GM23338 (cell line): ENCODE results near the gene PTTG1IP. TPM values are rescaled to one million over a fixed set of nuclear protein-coding genes. Genes with fewer than 3 reads are reported as not detected.

Experiments used
- ATAC-seq: fragments of 200-7000 bp; cut with Tn5 transposase; 3 replicates; pipeline ENCODE4 v1.9.1; 2020
- DNase-seq: peaks from one replicate; pipeline ENCODE4 v3.0.0-alpha.2; 2015; ENCODE audit warnings: low spot score
- H2AFZ ChIP-seq: fragments of 200-600 bp; sonication (generic); 2 replicates; pipeline ENCODE4 v1.8.0; 2016; ENCODE audit warnings: antibody characterized with exemption, mild to moderate bottlenecking, moderate library complexity
- H3F3A ChIP-seq: fragments of 200-600 bp; sonication (generic); replicated peaks from 2 replicates; pipeline ENCODE4 v1.8.0; 2017; ENCODE audit warnings: antibody characterized with exemption, mixed run types, low read depth
- H3K27ac ChIP-seq: fragments of 200-600 bp; sonication (generic); 2 replicates; pipeline ENCODE4 v1.6.1; 2016; ENCODE audit warnings: low read depth
- H3K27me3 ChIP-seq: fragments of 200-600 bp; sonication (generic); 2 replicates; pipeline ENCODE4 v1.8.0; 2016; ENCODE audit warnings: mild to moderate bottlenecking, mixed run types, moderate library complexity; ENCODE audit not compliant: insufficient read depth
- H3K36me3 ChIP-seq: fragments of 200-600 bp; sonication (generic); 2 replicates; pipeline ENCODE4 v1.8.0; 2016; ENCODE audit warnings: mild to moderate bottlenecking; ENCODE audit not compliant: insufficient read depth
- H3K4me1 ChIP-seq: fragments of 200-600 bp; sonication (generic); 2 replicates; pipeline ENCODE4 v1.8.0; 2016; ENCODE audit warnings: mild to moderate bottlenecking, moderate library complexity; ENCODE audit not compliant: insufficient read depth
- H3K4me2 ChIP-seq: fragments of 200-600 bp; sonication (generic); 2 replicates; pipeline ENCODE4 v1.7.1; 2017; ENCODE audit warnings: mixed run types
- H3K4me3 ChIP-seq: fragments of 200-600 bp; sonication (generic); 2 replicates; pipeline ENCODE4 v1.6.1; 2016; ENCODE audit warnings: mixed run types
- H3K79me2 ChIP-seq: fragments of 200-600 bp; sonication (generic); replicated peaks from 2 replicates; pipeline ENCODE4 v1.8.0; 2017; ENCODE audit warnings: mild to moderate bottlenecking; ENCODE audit not compliant: insufficient read depth
- H3K9me2 ChIP-seq: fragments of 200-600 bp; sonication (generic); 2 replicates; pipeline ENCODE4 v1.8.0; 2017; ENCODE audit not compliant: insufficient read depth
- H4K20me1 ChIP-seq: fragments of 200-600 bp; sonication (generic); replicated peaks from 2 replicates; pipeline ENCODE4 v1.8.0; 2017; ENCODE audit warnings: mild to moderate bottlenecking; ENCODE audit not compliant: insufficient read depth
- H3K27ac Mint-ChIP-seq: 2 replicates; pipeline ENCODE4 v1.8.0; 2020; ENCODE audit warnings: inconsistent platforms, mild to moderate bottlenecking, moderate library complexity, mixed read lengths
- H3K27me3 Mint-ChIP-seq: 3 replicates; pipeline ENCODE4 v1.8.0; 2022; ENCODE audit warnings: low read depth, mild to moderate bottlenecking, moderate library complexity, mixed read lengths, inconsistent platforms; ENCODE audit not compliant: insufficient read depth, poor library complexity
- H3K36me3 Mint-ChIP-seq: 3 replicates; pipeline ENCODE4 v1.8.0; 2021; ENCODE audit warnings: low read depth, mild to moderate bottlenecking, inconsistent platforms, moderate library complexity, mixed read lengths
- H3K4me1 Mint-ChIP-seq: 3 replicates; pipeline ENCODE4 v1.8.0; 2020; ENCODE audit warnings: mild to moderate bottlenecking, inconsistent platforms, mixed read lengths
- H3K4me3 Mint-ChIP-seq: 3 replicates; pipeline ENCODE4 v1.8.0; 2021; ENCODE audit warnings: moderate library complexity, mild to moderate bottlenecking, inconsistent platforms, mixed read lengths
- H3K9me3 Mint-ChIP-seq: 3 replicates; pipeline ENCODE4 v1.8.0; 2020; ENCODE audit warnings: moderate library complexity, mild to moderate bottlenecking, inconsistent platforms, mixed read lengths
- CREB1 ChIP-seq: fragments of 250-450 bp; sonication (Bioruptor Pico); IDR thresholded peaks from 2 replicates; pipeline ENCODE4 v1.5.0; 2020; ENCODE audit warnings: low read depth, mild to moderate bottlenecking, moderate library complexity
- CTCF ChIP-seq, 2 experiments: fragments of 200-600 bp in 1 of 2; sonication (generic) in 1 of 2; conservative IDR thresholded peaks; 2 replicates each; pipeline versions ENCODE4 v1.5.1 to v1.6.1; 2016 to 2017; ENCODE audit warnings: antibody characterized with exemption in 2 of 2, low read depth in 2 of 2, mild to moderate bottlenecking in 2 of 2, moderate library complexity in 1 of 2
- ETS1 ChIP-seq: IDR thresholded peaks from 2 replicates; pipeline ENCODE4 v1.6.1; 2016; ENCODE audit warnings: antibody characterized with exemption
- JUNB ChIP-seq: IDR thresholded peaks from one replicate; pipeline ENCODE4 v1.6.1; 2016; ENCODE audit warnings: antibody characterized with exemption; ENCODE audit not compliant: unreplicated experiment
- NANOG ChIP-seq: IDR thresholded peaks from 2 replicates; pipeline ENCODE4 v1.6.1; 2016; ENCODE audit warnings: antibody characterized with exemption, borderline replicate concordance
- STAT1 ChIP-seq: IDR thresholded peaks from one replicate; pipeline ENCODE4 v1.6.1; 2016; ENCODE audit warnings: antibody characterized with exemption; ENCODE audit not compliant: unreplicated experiment
- ZNF331 ChIP-seq: fragments of 250-450 bp; sonication (Bioruptor Pico); IDR thresholded peaks from 2 replicates; pipeline ENCODE4 v1.5.0; 2020; ENCODE audit warnings: low read depth, mild to moderate bottlenecking, moderate library complexity
- polyA plus RNA-seq: library from polyadenylated mRNA; unstranded; fragments of >200 nt; fragmentation: Nextera tagmentation; extraction: Ambion mirVana; gene quantifications from 2 replicates; pipeline ENCODE4 v1.2.1, GENCODE V29; 2016
- total RNA-seq: library from RNA; depleted of rRNA; stranded (reverse); fragments of >200 nt; shearing (Covaris generic); gene quantifications from 2 replicates; pipeline ENCODE4 v1.2.3, GENCODE V29; 2014
- TF ChIP-seq, protein P1 (sequence below): fragments of 250-450 bp; sonication (Bioruptor Pico); IDR thresholded peaks from 2 replicates; pipeline ENCODE4 v1.5.0; 2020; ENCODE audit warnings: mild to moderate bottlenecking, moderate library complexity

The PTTG1IP gene
- total and polyA plus RNA-seq, 2 experiments from 2014 or later: 99.9 to 172 TPM

- Histone ChIP-seq H3K4me1 (no peaks in the 10 kb centered on the region), H3K79me2 (no peaks in the 10 kb centered on the region), H3K27me3 (no peaks in the 10 kb centered on the region), H3K9me2 (no peaks in the 10 kb centered on the region), H3K4me3 (no peak overlapping the region), H3K4me2 (no peak overlapping the region), H3K27ac (no peak overlapping the region), H3F3A (peaks cover 9% of the 10 kb centered on the region), H4K20me1 (no peaks in the 10 kb centered on the region), H3K36me3 (no peaks in the 10 kb centered on the region), H2AFZ (no peak overlapping the region)
- H3K4me3 Mint-ChIP-seq: no peak overlapping the region
- H3K4me1 Mint-ChIP-seq: peaks cover 7% of the 10 kb centered on the region
- no peak for DNase-seq
- H3K36me3 Mint-ChIP-seq: no peaks in the 10 kb centered on the region; the same call in 2 of the 3 replicates
- no peak overlapping the region for H3K27ac Mint-ChIP-seq
- peaks cover 13% of the 10 kb centered on the region for H3K27me3 Mint-ChIP-seq
- no peak; the same call in 1 of the 3 replicates for ATAC-seq
- no peak for TF ChIP-seq STAT1
- no peak for TF ChIP-seq JUNB
- TF ChIP-seq NANOG: no peak
- TF ChIP-seq CTCF (conservative IDR thresholded peaks at IDR 0.05; ENCODE audit: low read depth in 2 of 2): no peak
- no peak for TF ChIP-seq CREB1
- TF ChIP-seq, protein P1, sequence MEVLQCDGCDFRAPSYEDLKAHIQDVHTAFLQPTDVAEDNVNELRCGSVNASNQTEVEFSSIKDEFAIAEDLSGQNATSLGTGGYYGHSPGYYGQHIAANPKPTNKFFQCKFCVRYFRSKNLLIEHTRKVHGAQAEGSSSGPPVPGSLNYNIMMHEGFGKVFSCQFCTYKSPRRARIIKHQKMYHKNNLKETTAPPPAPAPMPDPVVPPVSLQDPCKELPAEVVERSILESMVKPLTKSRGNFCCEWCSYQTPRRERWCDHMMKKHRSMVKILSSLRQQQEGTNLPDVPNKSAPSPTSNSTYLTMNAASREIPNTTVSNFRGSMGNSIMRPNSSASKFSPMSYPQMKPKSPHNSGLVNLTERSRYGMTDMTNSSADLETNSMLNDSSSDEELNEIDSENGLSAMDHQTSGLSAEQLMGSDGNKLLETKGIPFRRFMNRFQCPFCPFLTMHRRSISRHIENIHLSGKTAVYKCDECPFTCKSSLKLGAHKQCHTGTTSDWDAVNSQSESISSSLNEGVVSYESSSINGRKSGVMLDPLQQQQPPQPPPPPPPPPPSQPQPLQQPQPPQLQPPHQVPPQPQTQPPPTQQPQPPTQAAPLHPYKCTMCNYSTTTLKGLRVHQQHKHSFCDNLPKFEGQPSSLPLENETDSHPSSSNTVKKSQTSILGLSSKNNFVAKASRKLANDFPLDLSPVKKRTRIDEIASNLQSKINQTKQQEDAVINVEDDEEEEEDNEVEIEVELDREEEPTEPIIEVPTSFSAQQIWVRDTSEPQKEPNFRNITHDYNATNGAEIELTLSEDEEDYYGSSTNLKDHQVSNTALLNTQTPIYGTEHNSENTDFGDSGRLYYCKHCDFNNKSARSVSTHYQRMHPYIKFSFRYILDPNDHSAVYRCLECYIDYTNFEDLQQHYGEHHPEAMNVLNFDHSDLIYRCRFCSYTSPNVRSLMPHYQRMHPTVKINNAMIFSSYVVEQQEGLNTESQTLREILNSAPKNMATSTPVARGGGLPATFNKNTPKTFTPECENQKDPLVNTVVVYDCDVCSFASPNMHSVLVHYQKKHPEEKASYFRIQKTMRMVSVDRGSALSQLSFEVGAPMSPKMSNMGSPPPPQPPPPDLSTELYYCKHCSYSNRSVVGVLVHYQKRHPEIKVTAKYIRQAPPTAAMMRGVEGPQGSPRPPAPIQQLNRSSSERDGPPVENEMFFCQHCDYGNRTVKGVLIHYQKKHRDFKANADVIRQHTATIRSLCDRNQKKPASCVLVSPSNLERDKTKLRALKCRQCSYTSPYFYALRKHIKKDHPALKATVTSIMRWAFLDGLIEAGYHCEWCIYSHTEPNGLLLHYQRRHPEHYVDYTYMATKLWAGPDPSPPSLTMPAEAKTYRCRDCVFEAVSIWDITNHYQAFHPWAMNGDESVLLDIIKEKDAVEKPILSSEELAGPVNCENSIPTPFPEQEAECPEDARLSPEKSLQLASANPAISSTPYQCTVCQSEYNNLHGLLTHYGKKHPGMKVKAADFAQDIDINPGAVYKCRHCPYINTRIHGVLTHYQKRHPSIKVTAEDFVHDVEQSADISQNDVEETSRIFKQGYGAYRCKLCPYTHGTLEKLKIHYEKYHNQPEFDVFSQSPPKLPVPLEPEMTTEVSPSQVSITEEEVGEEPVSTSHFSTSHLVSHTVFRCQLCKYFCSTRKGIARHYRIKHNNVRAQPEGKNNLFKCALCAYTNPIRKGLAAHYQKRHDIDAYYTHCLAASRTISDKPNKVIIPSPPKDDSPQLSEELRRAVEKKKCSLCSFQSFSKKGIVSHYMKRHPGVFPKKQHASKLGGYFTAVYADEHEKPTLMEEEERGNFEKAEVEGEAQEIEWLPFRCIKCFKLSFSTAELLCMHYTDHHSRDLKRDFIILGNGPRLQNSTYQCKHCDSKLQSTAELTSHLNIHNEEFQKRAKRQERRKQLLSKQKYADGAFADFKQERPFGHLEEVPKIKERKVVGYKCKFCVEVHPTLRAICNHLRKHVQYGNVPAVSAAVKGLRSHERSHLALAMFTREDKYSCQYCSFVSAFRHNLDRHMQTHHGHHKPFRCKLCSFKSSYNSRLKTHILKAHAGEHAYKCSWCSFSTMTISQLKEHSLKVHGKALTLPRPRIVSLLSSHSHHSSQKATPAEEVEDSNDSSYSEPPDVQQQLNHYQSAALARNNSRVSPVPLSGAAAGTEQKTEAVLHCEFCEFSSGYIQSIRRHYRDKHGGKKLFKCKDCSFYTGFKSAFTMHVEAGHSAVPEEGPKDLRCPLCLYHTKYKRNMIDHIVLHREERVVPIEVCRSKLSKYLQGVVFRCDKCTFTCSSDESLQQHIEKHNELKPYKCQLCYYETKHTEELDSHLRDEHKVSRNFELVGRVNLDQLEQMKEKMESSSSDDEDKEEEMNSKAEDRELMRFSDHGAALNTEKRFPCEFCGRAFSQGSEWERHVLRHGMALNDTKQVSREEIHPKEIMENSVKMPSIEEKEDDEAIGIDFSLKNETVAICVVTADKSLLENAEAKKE (CRISPR knock-in tag): no peak
- no peak for TF ChIP-seq ZNF331
- no peak for TF ChIP-seq ETS1
- H3K9me3 Mint-ChIP-seq: no peaks in the 10 kb centered on the region; the same call in 2 of the 3 replicates
These were observed 24.6 kb upstream of the PTTG1IP start for GRCh38 chr21:44898011-44898488.
